Measurements from ENCODE around the gene MLPH. TPM values are rescaled to one million over a fixed set of nuclear protein-coding genes. Genes with fewer than 3 reads are reported as not detected.

MLPH gene
- total and polyA plus RNA-seq, 4 donors: 2.3 to 10.1 (median 3.9) TPM

- DNase-seq (no peak), ATAC-seq (ENCODE audit: low FRiP score) (no peak)
- Histone ChIP-seq H3K27ac (ENCODE audit: low read depth in 1 of 2, low read length in 2 of 2) (no peak overlapping the region), H3K4me3 (ENCODE audit: low read length in 2 of 2) (no peak overlapping the region), H3K27me3 (ENCODE audit: control insufficient read depth in 1 of 2, insufficient read depth in 2 of 2, low read length in 1 of 2) (no peaks in the 10 kb centered on the region), H3K36me3 (ENCODE audit: control insufficient read depth in 1 of 2, insufficient read depth in 2 of 2, low read length in 1 of 2) (no peaks in the 10 kb centered on the region), H3K9me3 (ENCODE audit: control insufficient read depth, low read length) (no peaks in the 10 kb centered on the region), H3K4me1 (ENCODE audit: control insufficient read depth in 1 of 2, insufficient read depth in 2 of 2, low read length in 2 of 2) (no peaks in the 10 kb centered on the region)
- intact Hi-C loops (cut with DNase I): loop anchor here (5.0 kb wide), 1 partner anchor 233 kb away; no protein-coding TSS in a partner anchor
- WGBS, 2 donors: 73 to 76% methylated on average over 6 of the region's 6 CpGs
These were observed 27.6 kb downstream of the MLPH start for GRCh38 chr2:237514474-237515130.

- intact Hi-C loops (cut with DNase I): no loop called here
- DNase-seq: no peak
- Histone ChIP-seq H3K4me1 (ENCODE audit: control insufficient read depth in 1 of 2, insufficient read depth in 2 of 2, low read length in 2 of 2) (no peaks in the 10 kb centered on the region), H3K4me3 (ENCODE audit: low read length in 2 of 2) (no peak overlapping the region), H3K9me3 (ENCODE audit: control insufficient read depth, low read length) (no peaks in the 10 kb centered on the region), H3K27me3 (ENCODE audit: control insufficient read depth in 1 of 2, insufficient read depth in 2 of 2, low read length in 1 of 2) (no peaks in the 10 kb centered on the region), H3K36me3 (ENCODE audit: control insufficient read depth in 1 of 2, insufficient read depth in 2 of 2, low read length in 1 of 2) (no peaks in the 10 kb centered on the region), H3K27ac (ENCODE audit: low read depth in 1 of 2, low read length in 2 of 2) (no peak overlapping the region)
- no peak for ATAC-seq (ENCODE audit: low FRiP score)
- 92 to 95% methylated on average over 16 of the region's 16 CpGs for WGBS, 2 donors
These were observed 28.1 kb downstream of the MLPH start for GRCh38 chr2:237515166-237515565.

GRCh38 chr2:237515621-237516275 lies 28.7 kb downstream of the MLPH start:
- ATAC-seq (ENCODE audit: low FRiP score) (no peak), DNase-seq (no peak)
- Histone ChIP-seq H3K36me3 (ENCODE audit: control insufficient read depth in 1 of 2, insufficient read depth in 2 of 2, low read length in 1 of 2) (no peaks in the 10 kb centered on the region), H3K27ac (ENCODE audit: low read depth in 1 of 2, low read length in 2 of 2) (no peak overlapping the region), H3K27me3 (ENCODE audit: control insufficient read depth in 1 of 2, insufficient read depth in 2 of 2, low read length in 1 of 2) (no peaks in the 10 kb centered on the region), H3K4me1 (ENCODE audit: control insufficient read depth in 1 of 2, insufficient read depth in 2 of 2, low read length in 2 of 2) (no peaks in the 10 kb centered on the region), H3K4me3 (ENCODE audit: low read length in 2 of 2) (no peak overlapping the region), H3K9me3 (ENCODE audit: control insufficient read depth, low read length) (no peaks in the 10 kb centered on the region)
- 92 to 93% methylated on average over 6 of the region's 6 CpGs for WGBS, 2 donors
- intact Hi-C loops (cut with DNase I): no loop called here

- H3K27ac ChIP-seq (ENCODE audit: low read depth in 1 of 2, low read length in 2 of 2): no peak overlapping the region
- intact Hi-C loops (cut with DNase I): no loop called here
- no peaks in the 10 kb centered on the region for H3K27me3 ChIP-seq (ENCODE audit: control insufficient read depth in 1 of 2, insufficient read depth in 2 of 2, low read length in 1 of 2)
- no peaks in the 10 kb centered on the region for H3K9me3 ChIP-seq (ENCODE audit: control insufficient read depth, low read length)
- no peaks in the 10 kb centered on the region for H3K4me1 ChIP-seq (ENCODE audit: control insufficient read depth in 1 of 2, insufficient read depth in 2 of 2, low read length in 2 of 2)
- DNase-seq: no peak
- 89 to 95% methylated on average over 4 of the region's 4 CpGs for WGBS, 2 donors
- H3K4me3 ChIP-seq (ENCODE audit: low read length in 2 of 2): no peak overlapping the region
- ATAC-seq (ENCODE audit: low FRiP score): no peak
- no peaks in the 10 kb centered on the region for H3K36me3 ChIP-seq (ENCODE audit: control insufficient read depth in 1 of 2, insufficient read depth in 2 of 2, low read length in 1 of 2)
These were observed 30.1 kb downstream of the MLPH start for GRCh38 chr2:237517163-237517562.

- no peak overlapping the region for H3K4me3 ChIP-seq (ENCODE audit: low read length in 2 of 2)
- H3K4me1 ChIP-seq (ENCODE audit: control insufficient read depth in 1 of 2, insufficient read depth in 2 of 2, low read length in 2 of 2): no peaks in the 10 kb centered on the region
- no peak overlapping the region for H3K27ac ChIP-seq (ENCODE audit: low read depth in 1 of 2, low read length in 2 of 2)
- 83 to 88% methylated on average over 1 of the region's 1 CpG for WGBS, 2 donors
- no peaks in the 10 kb centered on the region for H3K27me3 ChIP-seq (ENCODE audit: control insufficient read depth in 1 of 2, insufficient read depth in 2 of 2, low read length in 1 of 2)
- intact Hi-C loops (cut with DNase I): no loop called here
- no peak for ATAC-seq (ENCODE audit: low FRiP score)
- H3K36me3 ChIP-seq (ENCODE audit: control insufficient read depth in 1 of 2, insufficient read depth in 2 of 2, low read length in 1 of 2): no peaks in the 10 kb centered on the region
- no peak for DNase-seq
- H3K9me3 ChIP-seq (ENCODE audit: control insufficient read depth, low read length): no peaks in the 10 kb centered on the region
These were observed 30.9 kb downstream of the MLPH start for GRCh38 chr2:237517990-237518389.

GRCh38 chr2:237519506-237520245 lies 32.6 kb downstream of the MLPH start:
- WGBS, 2 donors: 76 to 83% methylated on average over 14 of the region's 14 CpGs
- no peaks in the 10 kb centered on the region for H3K9me3 ChIP-seq (ENCODE audit: control insufficient read depth, low read length)
- no peak overlapping the region for H3K27ac ChIP-seq (ENCODE audit: low read depth in 1 of 2, low read length in 2 of 2)
- no peak overlapping the region for H3K4me3 ChIP-seq (ENCODE audit: low read length in 2 of 2)
- intact Hi-C loops (cut with DNase I): no loop called here
- H3K4me1 ChIP-seq (ENCODE audit: control insufficient read depth in 1 of 2, insufficient read depth in 2 of 2, low read length in 2 of 2): no peaks in the 10 kb centered on the region
- peak; percentile 6 for ATAC-seq (ENCODE audit: low FRiP score)
- H3K36me3 ChIP-seq (ENCODE audit: control insufficient read depth in 1 of 2, insufficient read depth in 2 of 2, low read length in 1 of 2): no peaks in the 10 kb centered on the region
- H3K27me3 ChIP-seq (ENCODE audit: control insufficient read depth in 1 of 2, insufficient read depth in 2 of 2, low read length in 1 of 2): no peaks in the 10 kb centered on the region
- DNase-seq: no peak

GRCh38 chr2:237520290-237520689 lies 33.2 kb downstream of the MLPH start:
- H3K27ac ChIP-seq (ENCODE audit: low read depth in 1 of 2, low read length in 2 of 2): no peak overlapping the region
- no peaks in the 10 kb centered on the region for H3K27me3 ChIP-seq (ENCODE audit: control insufficient read depth in 1 of 2, insufficient read depth in 2 of 2, low read length in 1 of 2)
- whole genome bisulfite sequencing, 2 donors: 92% methylated on average over 5 to 6 of the region's 6 CpGs
- no peaks in the 10 kb centered on the region for H3K4me1 ChIP-seq (ENCODE audit: control insufficient read depth in 1 of 2, insufficient read depth in 2 of 2, low read length in 2 of 2)
- no peaks in the 10 kb centered on the region for H3K9me3 ChIP-seq (ENCODE audit: control insufficient read depth, low read length)
- intact Hi-C loops (cut with DNase I): no loop called here
- H3K36me3 ChIP-seq (ENCODE audit: control insufficient read depth in 1 of 2, insufficient read depth in 2 of 2, low read length in 1 of 2): no peaks in the 10 kb centered on the region
- DNase-seq: no peak
- no peak for ATAC-seq (ENCODE audit: low FRiP score)
- no peak overlapping the region for H3K4me3 ChIP-seq (ENCODE audit: low read length in 2 of 2)

- no peaks in the 10 kb centered on the region for H3K4me1 ChIP-seq (ENCODE audit: control insufficient read depth in 1 of 2, insufficient read depth in 2 of 2, low read length in 2 of 2)
- DNase-seq: no peak
- no peaks in the 10 kb centered on the region for H3K36me3 ChIP-seq (ENCODE audit: control insufficient read depth in 1 of 2, insufficient read depth in 2 of 2, low read length in 1 of 2)
- H3K9me3 ChIP-seq (ENCODE audit: control insufficient read depth, low read length): no peaks in the 10 kb centered on the region
- H3K27me3 ChIP-seq (ENCODE audit: control insufficient read depth in 1 of 2, insufficient read depth in 2 of 2, low read length in 1 of 2): no peaks in the 10 kb centered on the region
- ATAC-seq (ENCODE audit: low FRiP score): no peak
- intact Hi-C loops (cut with DNase I): no loop called here
- no peak overlapping the region for H3K27ac ChIP-seq (ENCODE audit: low read depth in 1 of 2, low read length in 2 of 2)
- WGBS, 2 donors: 67% methylated on average over 6 of the region's 6 CpGs
- no peak overlapping the region for H3K4me3 ChIP-seq (ENCODE audit: low read length in 2 of 2)
These were observed 37.6 kb downstream of the MLPH start for GRCh38 chr2:237524631-237525030.
